Sigmoid colon (tissue), 4 donors: Measurements from ENCODE around the gene CLIC3.

ENCODE experiments used
- CTCF ChIP-seq, 4 experiments: fragments of 450-650 bp in 3 of 4; fragments of 200-600 bp in 1 of 4; IDR thresholded peaks; one replicate each; pipeline ENCODE4 v1.5.1; 2016 to 2019; ENCODE audit warnings: antibody characterized with exemption in 4 of 4, mild to moderate bottlenecking in 3 of 4, moderate library complexity in 2 of 4
- EP300 ChIP-seq, 4 donors: sonication (generic); formaldehyde crosslinking; IDR thresholded peaks; one replicate each; pipeline ENCODE4 v1.6.1; 2017; ENCODE audit warnings: antibody characterized with exemption in 4 of 4
- POLR2A ChIP-seq, 2 donors: fragments of 450-650 bp; IDR thresholded peaks; one replicate each; pipeline ENCODE4 v1.6.1; 2016; ENCODE audit warnings: antibody characterized with exemption in 2 of 2, mild to moderate bottlenecking in 2 of 2, moderate library complexity in 2 of 2
- POLR2AphosphoS5 ChIP-seq, 4 donors: sonication (generic); formaldehyde crosslinking; IDR thresholded peaks; one replicate each; pipeline ENCODE4 v1.6.1; 2017; ENCODE audit warnings: antibody characterized with exemption in 4 of 4

GRCh38 chr9:137021568-137021978, 25.2 kb upstream of the CLIC3 start:
- TF ChIP-seq CTCF (IDR thresholded peaks at IDR 0.05) (no peak), POLR2A (IDR thresholded peaks at IDR 0.05) (no peak), POLR2AphosphoS5 (IDR thresholded peaks at IDR 0.05) (no peak), EP300 (IDR thresholded peaks at IDR 0.05) (no peak)
